MM.1S (cell line): ENCODE results near the gene POU1F1.

Experiments used
- EZH2 ChIP-seq: fragments of 300-600 bp; sonication (generic); optimal IDR thresholded peaks from 2 replicates; pipeline ENCODE3; 2017; ENCODE audit warnings: low read depth, mild to moderate bottlenecking, antibody characterized with exemption, low read length, mixed read lengths
- EZH2phosphoT487 ChIP-seq: fragments of 300-600 bp; sonication (generic); IDR thresholded peaks from 2 replicates; pipeline ENCODE4 v1.6.1; 2018; ENCODE audit warnings: antibody characterized with exemption, low read length
- TF ChIP-seq, protein P1 (sequence below): fragments of 300-600 bp; sonication (generic); IDR thresholded peaks from 2 replicates; pipeline ENCODE4 v1.5.1; 2016; ENCODE audit warnings: antibody characterized with exemption, low read length, mixed read lengths

DNA sequence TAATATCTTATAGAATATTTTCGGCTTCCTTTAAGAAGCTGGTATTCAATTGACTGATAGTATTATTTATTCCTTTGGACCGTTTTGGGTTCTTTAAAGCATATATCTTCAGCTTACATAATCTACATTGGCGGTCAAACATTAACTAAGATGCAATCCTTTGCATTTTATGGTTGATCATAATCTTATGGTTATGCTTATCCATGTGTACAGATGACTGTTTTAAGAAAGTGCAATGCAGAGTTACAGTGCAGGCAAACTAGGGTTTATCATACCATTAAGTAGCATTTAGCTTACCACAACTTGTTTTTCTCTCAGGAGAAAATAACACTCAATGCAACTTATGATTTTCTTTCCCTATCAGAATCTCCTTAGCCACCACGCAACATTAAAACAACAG is 41.4 kb upstream of the POU1F1 start:
- TF ChIP-seq, protein P1, sequence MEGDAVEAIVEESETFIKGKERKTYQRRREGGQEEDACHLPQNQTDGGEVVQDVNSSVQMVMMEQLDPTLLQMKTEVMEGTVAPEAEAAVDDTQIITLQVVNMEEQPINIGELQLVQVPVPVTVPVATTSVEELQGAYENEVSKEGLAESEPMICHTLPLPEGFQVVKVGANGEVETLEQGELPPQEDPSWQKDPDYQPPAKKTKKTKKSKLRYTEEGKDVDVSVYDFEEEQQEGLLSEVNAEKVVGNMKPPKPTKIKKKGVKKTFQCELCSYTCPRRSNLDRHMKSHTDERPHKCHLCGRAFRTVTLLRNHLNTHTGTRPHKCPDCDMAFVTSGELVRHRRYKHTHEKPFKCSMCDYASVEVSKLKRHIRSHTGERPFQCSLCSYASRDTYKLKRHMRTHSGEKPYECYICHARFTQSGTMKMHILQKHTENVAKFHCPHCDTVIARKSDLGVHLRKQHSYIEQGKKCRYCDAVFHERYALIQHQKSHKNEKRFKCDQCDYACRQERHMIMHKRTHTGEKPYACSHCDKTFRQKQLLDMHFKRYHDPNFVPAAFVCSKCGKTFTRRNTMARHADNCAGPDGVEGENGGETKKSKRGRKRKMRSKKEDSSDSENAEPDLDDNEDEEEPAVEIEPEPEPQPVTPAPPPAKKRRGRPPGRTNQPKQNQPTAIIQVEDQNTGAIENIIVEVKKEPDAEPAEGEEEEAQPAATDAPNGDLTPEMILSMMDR = no peak
- TF ChIP-seq EZH2phosphoT487 (no peak), EZH2 (no peak)
